Neural cell (in vitro differentiated cells): ENCODE measurements around the gene COL20A1. TPM values are rescaled to one million over a fixed set of nuclear protein-coding genes. Genes with fewer than 3 reads are reported as not detected.
"Not testable (repeated sequence)": the region's sequence is repeated elsewhere in the genome, so short reads cannot be mapped to it uniquely, and the experiment has no call there.

ENCODE experiments used
- H2AFZ ChIP-seq: fragments of 200-600, 300-800 bp; sonication (generic), shearing (Covaris generic); 2 replicates; pipeline ENCODE4 v1.6.0; 2014; ENCODE audit warnings: low read depth, mild to moderate bottlenecking, antibody characterized with exemption, low read length, moderate library complexity
- H3F3A ChIP-seq: fragments of 200-600 bp; shearing (Covaris generic); 2 replicates; pipeline ENCODE4 v1.6.1; 2016; ENCODE audit warnings: mild to moderate bottlenecking, moderate library complexity, mixed read lengths, antibody characterized with exemption, low read length; ENCODE audit not compliant: insufficient read depth, poor library complexity, severe bottlenecking
- H3K27ac ChIP-seq: fragments of 200-600, 300-800 bp; sonication (generic), shearing (Covaris generic); 2 replicates; pipeline ENCODE4 v1.5.1; 2014; ENCODE audit warnings: mild to moderate bottlenecking, low read length, moderate library complexity
- H3K27me3 ChIP-seq: fragments of 300-800, 200-600 bp; sonication (generic), shearing (Covaris generic); 2 replicates; pipeline ENCODE4 v1.6.0; 2014; ENCODE audit warnings: mild to moderate bottlenecking, low read depth, low read length, moderate library complexity; ENCODE audit not compliant: insufficient read depth
- H3K36me3 ChIP-seq: fragments of 300-800, 200-600 bp; sonication (generic), shearing (Covaris generic); 2 replicates; pipeline ENCODE4 v1.5.1; 2014; ENCODE audit warnings: mild to moderate bottlenecking, antibody characterized with exemption, low read length, moderate library complexity; ENCODE audit not compliant: insufficient read depth
- H3K4me2 ChIP-seq: fragments of 300-800, 200-600 bp; sonication (generic), shearing (Covaris generic); 2 replicates; pipeline ENCODE4 v1.6.0; 2014; ENCODE audit warnings: mild to moderate bottlenecking, low read length
- H3K4me3 ChIP-seq: fragments of 300-800, 200-600 bp; sonication (generic), shearing (Covaris generic); 2 replicates; pipeline ENCODE4 v1.5.1; 2014; ENCODE audit warnings: mild to moderate bottlenecking, low read length, moderate library complexity
- H3K79me2 ChIP-seq: fragments of 200-600 bp; shearing (Covaris generic); replicated peaks from 2 replicates; pipeline ENCODE4 v1.6.0; 2014; ENCODE audit warnings: mild to moderate bottlenecking, low read length, moderate library complexity; ENCODE audit not compliant: insufficient read depth
- H3K9ac ChIP-seq: fragments of 300-800, 200-600 bp; sonication (generic), shearing (Covaris generic); 2 replicates; pipeline ENCODE4 v1.6.1; 2016; ENCODE audit warnings: mild to moderate bottlenecking, low read length, mixed read lengths
- H3K9me2 ChIP-seq: fragments of 200-600 bp; shearing (Covaris generic); 2 replicates; pipeline ENCODE4 v1.6.1; 2016; ENCODE audit warnings: mild to moderate bottlenecking, low read length, mixed read lengths; ENCODE audit not compliant: insufficient read depth
- H3K9me3 ChIP-seq: fragments of 200-600, 300-800 bp; sonication (generic), shearing (Covaris generic); 2 replicates; pipeline ENCODE4 v1.6.1; 2016; ENCODE audit warnings: mild to moderate bottlenecking, mixed run types, low read length, moderate library complexity, mixed read lengths
- H4K20me1 ChIP-seq: fragments of 200-600 bp; shearing (Covaris generic); 2 replicates; pipeline ENCODE4 v1.6.1; 2016; ENCODE audit warnings: mild to moderate bottlenecking, mixed run types; ENCODE audit not compliant: insufficient read depth
- CTCF ChIP-seq: fragments of 450-650 bp; IDR thresholded peaks from 2 replicates; pipeline ENCODE4 v1.5.1; 2014; ENCODE audit warnings: antibody characterized with exemption, mild to moderate bottlenecking, moderate library complexity; ENCODE audit not compliant: poor library complexity, severe bottlenecking
- EP300 ChIP-seq: fragments of 450-650 bp; conservative IDR thresholded peaks from 2 replicates; pipeline ENCODE4 v1.6.1; 2014; ENCODE audit warnings: antibody characterized with exemption, mild to moderate bottlenecking, moderate library complexity; ENCODE audit not compliant: poor library complexity, severe bottlenecking
- EZH2 ChIP-seq: fragments of 200-600, 300-800 bp; shearing (Covaris generic), sonication (generic); IDR thresholded peaks from 2 replicates; pipeline ENCODE4 v1.6.1; 2014; ENCODE audit warnings: antibody characterized with exemption, low read length, borderline replicate concordance, mild to moderate bottlenecking; ENCODE audit not compliant: insufficient read depth, poor library complexity, severe bottlenecking
- MXI1 ChIP-seq: fragments of 450-650 bp; conservative IDR thresholded peaks from 2 replicates; pipeline ENCODE4 v1.6.1; 2014; ENCODE audit warnings: antibody characterized with exemption, mild to moderate bottlenecking; ENCODE audit not compliant: poor library complexity, severe bottlenecking
- POLR2AphosphoS5 ChIP-seq: IDR thresholded peaks from 2 replicates; pipeline ENCODE4 v1.6.1; 2012
- RAD21 ChIP-seq: fragments of 450-650 bp; conservative IDR thresholded peaks from 2 replicates; pipeline ENCODE4 v1.6.1; 2014; ENCODE audit warnings: antibody characterized with exemption, mild to moderate bottlenecking, moderate library complexity
- REST ChIP-seq: IDR thresholded peaks from 2 replicates; pipeline ENCODE4 v1.6.1; 2012; ENCODE audit warnings: borderline replicate concordance
- SMC3 ChIP-seq: fragments of 450-650 bp; conservative IDR thresholded peaks from 2 replicates; pipeline ENCODE4 v1.6.1; 2014; ENCODE audit warnings: antibody characterized with exemption, mild to moderate bottlenecking, moderate library complexity; ENCODE audit not compliant: poor library complexity
- TAF1 ChIP-seq: IDR thresholded peaks from 2 replicates; pipeline ENCODE4 v1.6.1; 2012; ENCODE audit warnings: low read depth
- polyA plus RNA-seq: library from polyadenylated mRNA; depleted of rRNA; stranded (reverse); fragments of >200 nt; gene quantifications from 2 replicates; pipeline ENCODE4 v1.2.3, GENCODE V29; 2014

The COL20A1 gene
- polyA plus RNA-seq, 1 donor from 2014 or later = 1.1 TPM

- Histone ChIP-seq H3K27ac (no peak overlapping the region), H3K36me3 (no peaks in the 10 kb centered on the region), H4K20me1 (no peaks in the 10 kb centered on the region), H3K9me2 (no peaks in the 10 kb centered on the region), H2AFZ (no peak overlapping the region), H3K4me2 (no peak overlapping the region), H3K9me3 (no peaks in the 10 kb centered on the region), H3K27me3 (no peaks in the 10 kb centered on the region), H3F3A (no peaks in the 10 kb centered on the region), H3K4me3 (no peak overlapping the region), H3K9ac (no peak overlapping the region), H3K79me2 (no peaks in the 10 kb centered on the region)
- no peak for TF ChIP-seq RAD21
- TF ChIP-seq POLR2AphosphoS5 = no peak
- TF ChIP-seq CTCF = no peak
- no peak for TF ChIP-seq MXI1
- no peak for TF ChIP-seq REST
- TF ChIP-seq EZH2 = no peak
- TF ChIP-seq SMC3 = no peak
- no peak for TF ChIP-seq EP300
- TF ChIP-seq TAF1 = no peak
These were observed 12.4 kb downstream of the COL20A1 start for GRCh38 chr20:63305393-63305792.

- not testable (repeated sequence) for H3K27me3 ChIP-seq, H3K27ac ChIP-seq, H3K9me2 ChIP-seq, H3K4me3 ChIP-seq, H2AFZ ChIP-seq, H3K9ac ChIP-seq, H3F3A ChIP-seq, H3K79me2 ChIP-seq, H3K36me3 ChIP-seq, H3K4me2 ChIP-seq, H4K20me1 ChIP-seq, H3K9me3 ChIP-seq
These were observed 13.1 kb downstream of the COL20A1 start for GRCh38 chr20:63305933-63306672.
